SK-N-SH (cell line): ENCODE results near the gene CXCL3. TPM values are rescaled to one million over a fixed set of nuclear protein-coding genes. Genes with fewer than 3 reads are reported as not detected.

Source experiments
- CTCF ChIA-PET: fragments of 300-600, 350-600 bp; formaldehyde crosslinking; extraction: SDS; loops from one replicate; lab custom pipeline; 2021; lab: Yijun Ruan, JAX
- POLR2A ChIA-PET: fragments of 350-600 bp; sonication (Branson Sonifier 250); formaldehyde crosslinking; extraction: SDS; loops from one replicate; lab custom pipeline; 2020; ENCODE audit warnings: antibody characterized with exemption, inconsistent platforms; lab: Yijun Ruan, JAX
- DNase-seq: peaks from one replicate; pipeline ENCODE4 v3.0.0; 2012
- H2AFZ ChIP-seq: fragments of 200-600 bp; sonication (generic); 2 replicates; pipeline ENCODE4 v1.8.1; 2016; ENCODE audit warnings: antibody characterized with exemption, mild to moderate bottlenecking, low read depth
- H3F3A ChIP-seq: fragments of 200-600 bp; sonication (generic); replicated peaks from 2 replicates; pipeline ENCODE3; 2016; ENCODE audit warnings: antibody characterized with exemption, mild to moderate bottlenecking; ENCODE audit not compliant: insufficient read depth
- H3K27ac ChIP-seq, 2 experiments: fragments of 200-500 bp in 1 of 2; fragments of 200-600 bp in 1 of 2; sonication (Bioruptor generic) in 1 of 2; sonication (generic), shearing (Covaris generic) in 1 of 2; 2 replicates each; pipeline versions ENCODE4 v1.5.1 to v1.6.1; 2014 to 2016; ENCODE audit warnings: low read depth in 2 of 2, inconsistent platforms in 1 of 2, low read length in 1 of 2, mild to moderate bottlenecking in 1 of 2, mixed read lengths in 1 of 2
- H3K27me3 ChIP-seq: fragments of 200-600 bp; sonication (generic), shearing (Covaris generic); 2 replicates; pipeline ENCODE4 v1.6.1; 2016; ENCODE audit warnings: mixed run types; ENCODE audit not compliant: insufficient read depth
- H3K36me3 ChIP-seq, 2 experiments: fragments of 200-500 bp in 1 of 2; fragments of 200-600 bp in 1 of 2; sonication (Bioruptor generic) in 1 of 2; sonication (generic) in 1 of 2; replicated peaks in 1 of 2; 2 replicates each; pipeline versions ENCODE3 to v1.5.1; 2014 to 2016; ENCODE audit warnings: low read length in 1 of 2, mild to moderate bottlenecking in 1 of 2; ENCODE audit not compliant: insufficient read depth in 2 of 2, control insufficient read depth in 1 of 2
- H3K4me1 ChIP-seq, 2 experiments: fragments of 200-500 bp in 1 of 2; fragments of 200-600 bp in 1 of 2; sonication (Bioruptor generic) in 1 of 2; sonication (generic), shearing (Covaris generic) in 1 of 2; 2 replicates each; pipeline versions ENCODE4 v1.5.1 to v1.6.1; 2014 to 2016; ENCODE audit warnings: low read depth in 1 of 2, low read length in 1 of 2, mixed run types in 1 of 2; ENCODE audit not compliant: insufficient read depth in 2 of 2, control insufficient read depth in 1 of 2
- H3K4me2 ChIP-seq: fragments of 200-600 bp; sonication (generic), shearing (Covaris generic); 2 replicates; pipeline ENCODE4 v1.6.1; 2017; ENCODE audit warnings: mixed run types
- H3K4me3 ChIP-seq, 2 experiments: fragments of 200-500 bp in 1 of 2; fragments of 200-600 bp in 1 of 2; sonication (Bioruptor generic) in 1 of 2; sonication (generic), shearing (Covaris generic) in 1 of 2; 2 replicates each; pipeline versions ENCODE4 v1.5.1 to v1.8.1; 2014 to 2016; ENCODE audit warnings: low read depth in 2 of 2, inconsistent platforms in 1 of 2, low read length in 1 of 2, mild to moderate bottlenecking in 1 of 2, mixed read lengths in 1 of 2, moderate library complexity in 1 of 2
- H3K79me2 ChIP-seq: fragments of 200-600 bp; sonication (generic); 2 replicates; pipeline ENCODE4 v1.8.1; 2017; ENCODE audit warnings: mild to moderate bottlenecking; ENCODE audit not compliant: insufficient read depth
- H3K9ac ChIP-seq: fragments of 200-600 bp; sonication (generic); 2 replicates; pipeline ENCODE4 v1.6.1; 2017; ENCODE audit warnings: mixed run types
- H3K9me2 ChIP-seq: fragments of 200-600 bp; sonication (generic); 2 replicates; pipeline ENCODE4 v1.6.1; 2017; ENCODE audit warnings: mixed run types
- H3K9me3 ChIP-seq: fragments of 200-600 bp; sonication (generic); 2 replicates; pipeline ENCODE4 v1.6.1; 2017; ENCODE audit warnings: mixed run types, mild to moderate bottlenecking, moderate library complexity
- H4K20me1 ChIP-seq: fragments of 200-600 bp; sonication (generic); 2 replicates; pipeline ENCODE4 v1.6.1; 2017; ENCODE audit warnings: mild to moderate bottlenecking, mixed run types; ENCODE audit not compliant: insufficient read depth
- CHD2 ChIP-seq: fragments of 150-350 bp; IDR thresholded peaks from 2 replicates; pipeline ENCODE4 v1.6.1; 2018; ENCODE audit warnings: low read length; ENCODE audit not compliant: partially characterized antibody
- ELF1 ChIP-seq: IDR thresholded peaks from 2 replicates; pipeline ENCODE4 v1.4.0; 2012
- EP300 ChIP-seq, 2 experiments: IDR thresholded peaks; 2 replicates each; pipeline versions ENCODE4 v1.4.0 to v1.6.1; 2012; ENCODE audit warnings: borderline replicate concordance in 1 of 2, low read depth in 1 of 2, low read length in 1 of 2
- FOSL2 ChIP-seq: IDR thresholded peaks from 2 replicates; pipeline ENCODE4 v1.4.0; 2012; ENCODE audit warnings: low read depth, mild to moderate bottlenecking, moderate library complexity, borderline replicate concordance
- GABPA ChIP-seq: IDR thresholded peaks from 2 replicates; pipeline ENCODE4 v1.4.0; 2012; ENCODE audit warnings: low read depth, mild to moderate bottlenecking
- MAX ChIP-seq: IDR thresholded peaks from 2 replicates; pipeline ENCODE4 v1.4.0; 2012; ENCODE audit warnings: low read depth
- MEF2A ChIP-seq: IDR thresholded peaks from 2 replicates; pipeline ENCODE4 v1.4.0; 2012; ENCODE audit warnings: low read depth, borderline replicate concordance
- MXI1 ChIP-seq: IDR thresholded peaks from 2 replicates; pipeline ENCODE4 v1.6.1; 2012; ENCODE audit warnings: mild to moderate bottlenecking, low read depth, low read length, improper control_type of control experiment
- PBX3 ChIP-seq: IDR thresholded peaks from 2 replicates; pipeline ENCODE4; 2012
- POLR2AphosphoS5 ChIP-seq: IDR thresholded peaks from 2 replicates; pipeline ENCODE4 v1.6.1; 2012; ENCODE audit warnings: low read depth, low read length
- RCOR1 ChIP-seq: fragments of 150-350 bp; IDR thresholded peaks from 2 replicates; pipeline ENCODE4 v1.6.1; 2017; ENCODE audit warnings: antibody characterized with exemption, low read length
- RFX5 ChIP-seq: IDR thresholded peaks from 2 replicates; pipeline ENCODE4 v1.6.1; 2012; ENCODE audit warnings: mild to moderate bottlenecking, improper control_type of control experiment, low read length
- RXRA ChIP-seq: IDR thresholded peaks from 2 replicates; pipeline ENCODE4 v1.4.0; 2012; ENCODE audit warnings: low read depth, mild to moderate bottlenecking, borderline replicate concordance
- YY1 ChIP-seq: IDR thresholded peaks from 2 replicates; pipeline ENCODE4 v1.4.0; 2012; ENCODE audit warnings: low read depth, mild to moderate bottlenecking
- ZBTB33 ChIP-seq: IDR thresholded peaks from 2 replicates; pipeline ENCODE4 v1.4.0; 2012; ENCODE audit warnings: low read depth, borderline replicate concordance
- WGBS: methylation state at CpG from one replicate; pipeline ENCODE4 v1.1.6; 2017; ENCODE audit warnings: low lambda C conversion rate; 5-methylcytosine and 5-hydroxymethylcytosine counted together
- polyA plus RNA-seq, 3 experiments: library from polyadenylated mRNA; depleted of rRNA; stranded (reverse); fragments of >200 nt; gene quantifications; 2 replicates each; pipeline ENCODE4 v1.2.3, GENCODE V29; 2012

Gene CXCL3
- polyA plus RNA-seq, 1 of the 3 experiments (the other 2 are of a cell fraction) = 0.31 TPM

- H3K4me3 ChIP-seq = no peak overlapping the region
- WGBS = 11% methylated on average over 6 of the region's 6 CpGs
- no peaks in the 10 kb centered on the region for H3K79me2 ChIP-seq
- no peaks in the 10 kb centered on the region for H3K9me2 ChIP-seq
- no peaks in the 10 kb centered on the region for H3K4me1 ChIP-seq
- no peak overlapping the region for H3K9ac ChIP-seq
- DNase-seq = no peak
- peaks cover 0 to 3% of the 10 kb centered on the region in 2 experiments for H3K36me3 ChIP-seq
- H3K4me2 ChIP-seq = no peak overlapping the region
- CTCF ChIA-PET = no interaction called here
- TF ChIP-seq CHD2 (no peak), POLR2AphosphoS5 (no peak), EP300 (IDR thresholded peaks at IDR 0.05; ENCODE audit: borderline replicate concordance in 1 of 2, low read depth in 1 of 2, low read length in 1 of 2) (no peak), RXRA (no peak), RCOR1 (no peak), YY1 (no peak), MEF2A (no peak), MXI1 (no peak), PBX3 (no peak), ELF1 (no peak), FOSL2 (no peak), MAX (no peak)
- TF ChIP-seq, all 33 proteins: peak for 0
- H4K20me1 ChIP-seq = no peaks in the 10 kb centered on the region
- H2AFZ ChIP-seq = no peak overlapping the region
- H3K9me3 ChIP-seq = no peaks in the 10 kb centered on the region; the same call in 1 of the 2 replicates
- POLR2A ChIA-PET = no interaction called here
- no peaks in the 10 kb centered on the region for H3K27me3 ChIP-seq
- H3K27ac ChIP-seq = no peak overlapping the region
- no peaks in the 10 kb centered on the region for H3F3A ChIP-seq
Measured at GRCh38 chr4:74065115-74065642, 26.7 kb upstream of the CXCL3 start.

GRCh38 chr4:74063859-74064258, 25.4 kb upstream of the CXCL3 start:
- Histone ChIP-seq H3K9me2 (no peaks in the 10 kb centered on the region), H3F3A (no peaks in the 10 kb centered on the region), H3K9ac (no peak overlapping the region), H2AFZ (no peak overlapping the region), H4K20me1 (no peaks in the 10 kb centered on the region), H3K4me1 (no peaks in the 10 kb centered on the region), H3K27me3 (no peaks in the 10 kb centered on the region), H3K4me2 (no peak overlapping the region), H3K79me2 (no peaks in the 10 kb centered on the region), H3K4me3 (no peak overlapping the region), H3K9me3 (no peaks in the 10 kb centered on the region; the same call in 1 of the 2 replicates), H3K27ac (no peak overlapping the region), H3K36me3 (no peaks in the 10 kb centered on the region)
- ChIA-PET CTCF (no interaction called here), POLR2A (no interaction called here)
- no peak for TF ChIP-seq RFX5
- TF ChIP-seq GABPA = no peak
- TF ChIP-seq ELF1 = no peak
- no peak for TF ChIP-seq ZBTB33
- no peak for DNase-seq
- 10% methylated on average over 1 of the region's 1 CpG for WGBS
